Jurkat, Clone E6-1 (cell line): ENCODE results near the gene TOLLIP.

Experiments
- DNase-seq: peaks from one replicate; pipeline ENCODE4 v3.0.0-alpha.2; 2011; ENCODE audit warnings: low read depth, low spot score
- H3K4me3 ChIP-seq: 2 replicates; pipeline ENCODE4 v1.5.1; 2011; ENCODE audit warnings: mild to moderate bottlenecking, low read length, control low read depth, moderate library complexity

The TOLLIP gene

DNA sequence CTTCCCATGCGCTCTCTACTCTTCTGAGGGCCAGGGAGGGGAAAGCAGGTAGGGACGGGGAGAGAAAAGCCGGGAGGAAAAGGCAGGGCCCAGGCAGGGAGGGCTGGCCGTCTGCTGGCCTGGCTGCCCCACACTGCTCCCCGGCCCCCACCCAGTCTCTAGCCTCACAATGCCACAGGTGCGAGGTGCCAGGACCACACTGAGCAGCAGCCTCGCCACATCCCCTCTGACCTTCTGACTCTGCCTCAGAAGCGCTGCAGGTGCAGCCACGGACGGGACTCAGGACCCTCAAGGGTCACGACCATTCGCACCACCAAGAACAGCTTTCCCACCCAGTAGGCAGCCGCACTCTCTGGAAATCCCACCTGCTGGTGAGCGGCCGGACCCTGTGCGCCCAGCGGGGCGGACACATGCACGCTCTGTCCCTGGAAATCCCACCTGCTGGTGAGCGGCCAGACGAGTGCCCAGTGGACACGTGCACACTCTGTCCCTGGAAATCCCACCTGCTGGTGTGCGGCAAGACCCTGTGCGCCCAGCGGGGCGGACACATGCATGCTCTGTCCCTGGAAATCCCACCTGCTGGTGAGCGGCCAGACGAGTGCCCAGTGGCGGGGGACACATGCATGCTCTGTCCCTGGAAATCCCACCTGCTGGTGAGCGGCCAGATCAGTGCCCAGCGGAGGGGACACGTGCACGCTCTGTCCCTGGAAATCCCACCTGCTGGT lies 20.1 kb downstream of the TOLLIP start:
- H3K4me3 ChIP-seq = no peak overlapping the region
- DNase-seq = no peak

DNA sequence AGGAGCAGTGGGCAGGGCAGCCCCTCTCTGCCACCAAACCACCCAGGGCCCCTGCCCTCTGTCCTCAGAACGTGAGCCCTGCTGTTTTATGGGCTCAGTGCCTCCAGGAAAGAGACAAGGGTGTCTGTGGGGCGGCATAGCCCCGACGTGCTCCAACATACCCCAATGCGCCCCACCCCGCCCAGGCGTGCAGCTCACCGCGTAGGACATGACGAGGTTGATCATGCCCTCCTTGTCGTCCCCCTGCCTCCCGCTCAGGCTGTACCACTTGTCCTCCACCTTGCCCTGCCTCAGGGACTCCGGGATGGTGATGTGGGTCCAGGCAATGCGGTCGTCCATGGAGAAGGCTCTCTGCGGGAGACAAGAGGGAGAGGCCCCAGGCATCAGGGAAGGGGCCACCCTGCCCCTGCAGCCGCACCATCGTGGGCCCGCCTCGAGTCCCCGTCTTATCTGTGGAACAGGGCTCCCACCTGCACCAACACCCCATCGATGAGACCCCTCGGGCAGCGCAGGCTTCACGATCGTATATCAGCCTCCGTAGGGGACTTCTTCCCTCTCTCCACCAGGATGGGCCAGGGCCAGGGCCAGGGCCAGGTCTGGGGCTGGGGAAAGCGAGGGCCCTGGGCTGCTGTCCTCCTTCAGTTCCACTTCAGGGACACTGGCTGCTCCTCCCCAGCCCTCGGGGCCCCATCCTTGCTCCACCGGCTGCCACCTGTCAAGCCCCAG lies 20.8 kb downstream of the TOLLIP start:
- no peak overlapping the region for H3K4me3 ChIP-seq
- no peak for DNase-seq

DNA sequence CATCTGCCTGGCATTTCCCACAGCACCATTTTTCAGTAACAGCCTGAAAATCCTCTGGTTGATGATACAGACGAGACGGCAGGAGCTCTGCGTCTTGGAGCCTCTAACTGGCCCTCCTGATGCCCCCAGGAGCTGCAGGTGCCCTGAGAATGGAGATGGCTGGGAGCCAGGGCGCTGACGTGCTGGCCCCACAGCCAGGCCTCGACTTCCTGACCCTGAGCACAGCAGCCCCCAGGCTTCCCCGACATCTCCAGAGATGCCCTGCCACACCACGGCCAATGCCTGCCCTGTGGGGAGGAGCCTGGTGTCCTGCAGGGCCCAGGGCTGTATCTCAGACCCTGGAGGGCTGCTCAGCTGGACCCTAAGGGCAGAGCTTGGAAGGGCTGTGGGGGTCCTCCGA lies 21.5 kb downstream of the TOLLIP start:
- H3K4me3 ChIP-seq = no peak overlapping the region
- no peak for DNase-seq

DNA sequence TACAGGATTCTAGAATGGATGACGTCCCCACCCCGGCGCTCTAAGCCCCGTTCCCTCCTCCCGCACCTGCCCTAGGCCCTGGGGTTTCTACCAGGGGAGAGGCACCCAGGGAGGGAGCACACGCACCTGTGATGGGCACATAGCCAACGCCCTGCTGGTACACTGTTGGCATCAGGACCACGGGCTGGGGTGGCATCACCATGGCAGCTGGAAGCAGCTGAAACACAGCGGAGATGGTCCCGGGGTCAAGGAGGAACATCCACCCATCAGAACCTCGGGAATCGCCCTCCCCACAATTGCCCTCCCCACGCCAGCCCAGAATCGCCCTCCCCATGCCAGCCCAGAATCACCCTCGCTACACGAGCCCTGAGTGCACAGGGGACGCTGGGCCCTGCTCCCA lies 23.6 kb downstream of the TOLLIP start:
- DNase-seq = no peak
- no peak overlapping the region for H3K4me3 ChIP-seq

DNA sequence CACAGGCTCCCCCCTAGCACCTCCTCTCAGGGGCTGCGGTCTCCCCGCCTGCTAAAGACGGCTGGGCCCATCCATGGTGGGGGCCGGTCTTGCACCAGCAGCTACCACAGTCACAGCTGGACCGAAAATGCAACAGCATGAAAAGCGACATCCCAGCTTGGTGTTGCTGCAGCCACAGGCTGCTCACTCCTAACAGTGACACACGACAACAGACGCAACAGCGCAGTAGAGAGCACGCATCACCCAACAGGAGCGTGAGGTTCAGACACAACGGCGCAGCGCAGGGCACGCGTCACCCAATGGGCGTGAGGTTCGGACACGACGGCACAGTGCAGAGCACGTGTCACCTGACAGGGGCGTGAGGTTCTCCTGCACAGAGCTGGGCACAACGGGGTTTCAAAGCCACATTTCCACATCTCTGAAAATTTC lies 24.1 kb downstream of the TOLLIP start:
- DNase-seq = no peak
- no peak overlapping the region for H3K4me3 ChIP-seq

DNA sequence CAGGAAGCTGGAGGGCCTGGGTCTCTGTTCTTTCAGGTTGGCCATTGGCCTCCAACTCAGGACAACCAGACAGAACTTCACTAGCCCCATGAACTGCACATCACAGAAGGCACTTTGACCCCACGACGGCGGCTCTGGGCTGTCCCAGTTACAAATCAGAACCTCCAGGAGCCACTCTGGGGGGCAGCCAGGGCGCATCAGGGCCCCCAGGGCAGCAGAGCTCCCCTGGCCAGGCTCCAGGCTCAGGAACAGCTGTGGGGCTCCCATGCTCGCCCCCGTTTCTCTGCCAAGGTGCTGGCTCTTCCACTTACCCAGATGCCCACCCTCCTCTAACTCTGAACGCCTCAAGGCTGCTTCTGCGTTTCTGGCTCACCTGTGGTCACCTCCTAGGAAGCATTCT lies 25.5 kb downstream of the TOLLIP start:
- H3K4me3 ChIP-seq = no peak overlapping the region
- no peak for DNase-seq

DNA sequence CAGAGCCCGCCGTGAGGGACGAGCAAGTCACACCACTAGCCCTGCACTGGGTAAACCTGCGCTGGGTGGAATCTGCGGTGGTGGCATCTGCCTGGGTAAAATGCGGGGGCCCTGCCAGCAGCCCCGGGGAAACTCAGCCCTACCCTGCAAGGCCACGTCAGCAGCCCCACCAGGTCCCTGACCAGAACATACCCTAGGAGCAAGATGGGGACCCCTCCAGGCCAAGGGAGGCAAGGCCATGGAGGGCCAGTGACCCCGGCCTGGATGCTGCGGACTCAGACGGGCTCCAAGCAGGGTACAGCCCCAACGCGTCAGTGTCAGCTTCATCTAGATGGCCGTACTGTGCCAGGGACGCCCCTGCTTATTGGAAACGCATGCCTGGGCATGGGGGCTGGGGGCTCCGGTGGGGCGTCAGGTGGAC lies 26.3 kb downstream of the TOLLIP start:
- DNase-seq = no peak
- no peak overlapping the region for H3K4me3 ChIP-seq

DNA sequence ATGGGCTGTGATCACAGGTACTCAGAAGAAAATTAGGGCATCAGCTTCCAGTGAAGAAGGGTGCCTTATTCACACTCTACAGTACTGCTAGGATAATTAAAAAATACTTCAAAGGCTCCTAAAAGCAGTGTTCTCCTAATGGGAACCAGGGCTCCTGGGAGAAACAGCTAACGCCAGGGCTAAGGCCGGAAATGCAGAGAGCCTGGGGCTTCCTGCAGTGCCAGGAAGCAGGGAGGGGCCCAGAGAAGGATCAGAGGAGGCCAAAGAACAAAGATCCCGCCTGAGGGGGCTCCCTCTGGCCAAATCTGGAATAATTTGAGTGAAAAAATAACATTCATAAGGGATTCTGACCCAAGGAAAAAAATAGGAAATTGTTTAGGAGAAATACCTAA lies 27.5 kb downstream of the TOLLIP start:
- H3K4me3 ChIP-seq = no peak overlapping the region
- DNase-seq = no peak

DNA sequence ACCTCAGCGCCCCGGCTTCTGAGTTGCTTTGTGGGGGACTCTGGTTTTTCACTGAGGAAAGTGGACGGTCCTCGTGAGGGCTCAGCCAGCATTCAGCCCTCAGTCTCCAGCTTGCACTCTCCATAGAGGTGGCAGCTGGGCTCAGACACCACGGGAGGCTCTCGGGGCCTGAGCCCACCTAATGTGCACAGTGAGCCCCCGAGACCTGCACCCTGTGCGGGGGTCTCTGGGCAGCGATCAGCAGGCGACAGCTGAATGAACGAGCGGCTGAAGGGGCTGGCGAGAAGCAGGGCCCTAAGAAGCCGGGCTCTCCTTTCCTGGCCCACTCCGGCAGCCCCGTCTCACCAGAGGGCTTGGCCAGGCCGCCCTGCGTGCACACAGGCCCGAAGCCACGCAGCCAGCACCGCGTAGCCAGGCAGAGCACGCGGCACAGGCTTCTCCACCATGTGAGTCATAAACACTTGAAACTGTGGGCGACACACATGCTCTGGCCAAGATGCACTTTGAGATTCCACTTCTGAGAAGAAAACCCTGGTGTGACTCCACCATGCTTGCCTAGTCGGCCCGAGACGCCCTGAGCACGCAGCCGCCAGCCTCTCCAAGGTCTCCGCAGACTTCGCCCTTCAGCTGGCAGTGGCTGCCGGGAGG lies 28.0 kb downstream of the TOLLIP start:
- no peak for DNase-seq
- H3K4me3 ChIP-seq = no peak overlapping the region

DNA sequence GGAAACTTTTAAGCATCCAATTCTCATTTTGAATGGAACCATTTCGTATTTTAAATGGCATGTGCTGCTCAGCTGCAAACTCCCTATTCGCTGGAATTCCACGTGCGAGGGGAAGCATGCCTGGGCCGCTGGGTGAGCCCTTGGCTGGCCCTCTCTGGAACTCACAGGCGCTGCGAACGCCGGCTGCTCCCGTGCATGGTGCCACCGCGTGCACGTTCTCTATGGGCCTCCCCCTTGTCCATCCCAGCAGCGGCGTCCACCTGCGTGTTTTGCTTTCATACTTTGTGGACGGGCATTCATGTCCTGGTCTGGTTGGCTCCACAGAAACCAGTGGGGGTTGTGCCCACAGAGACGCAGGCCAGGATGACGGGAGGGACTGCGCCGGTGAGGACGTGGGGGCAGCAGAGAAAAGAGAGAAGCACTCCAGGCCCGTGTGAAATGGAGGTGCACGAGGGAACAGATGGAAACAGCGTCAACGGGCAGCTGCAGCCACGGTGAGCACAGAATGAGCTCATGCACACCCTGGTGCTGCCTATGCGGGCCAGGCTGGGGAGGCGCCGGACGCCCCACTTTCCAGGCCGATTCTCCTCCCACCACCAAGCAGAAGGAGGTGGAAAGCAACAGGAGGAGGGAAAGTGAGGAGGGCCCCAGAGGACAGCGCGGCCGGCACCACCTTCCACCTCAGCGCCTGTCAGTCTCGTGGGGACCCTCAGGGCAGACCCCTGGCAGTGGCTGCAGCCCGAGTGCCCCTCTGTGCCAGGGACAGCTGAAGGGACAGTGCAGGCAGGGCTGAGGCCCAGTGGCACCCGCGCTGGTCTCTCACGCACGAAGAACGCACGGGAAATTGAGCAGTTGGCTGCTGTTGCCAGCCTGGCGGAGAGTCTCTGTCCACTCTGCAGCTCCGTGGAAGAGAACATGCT lies 29.1 kb downstream of the TOLLIP start:
- no peak overlapping the region for H3K4me3 ChIP-seq
- no peak for DNase-seq

DNA sequence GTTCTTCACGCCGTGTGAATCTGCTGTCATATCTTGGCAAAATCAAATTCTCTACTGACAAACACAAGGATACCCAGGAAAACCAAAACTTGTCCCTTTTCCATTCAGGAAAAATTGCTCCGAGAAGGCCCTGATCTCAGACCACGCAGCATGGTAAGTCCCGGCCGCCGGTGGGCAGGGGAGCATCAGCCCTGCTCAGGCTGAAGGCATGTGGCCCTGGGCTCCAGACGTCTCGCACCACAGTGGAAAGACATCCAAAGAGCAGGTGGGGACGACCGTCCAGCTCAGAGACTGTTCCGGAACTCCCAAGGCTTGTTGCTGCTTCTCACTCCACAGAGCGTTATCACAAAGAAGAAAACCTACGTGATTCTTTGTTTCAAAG lies 29.8 kb downstream of the TOLLIP start:
- no peak overlapping the region for H3K4me3 ChIP-seq
- DNase-seq = no peak

DNA sequence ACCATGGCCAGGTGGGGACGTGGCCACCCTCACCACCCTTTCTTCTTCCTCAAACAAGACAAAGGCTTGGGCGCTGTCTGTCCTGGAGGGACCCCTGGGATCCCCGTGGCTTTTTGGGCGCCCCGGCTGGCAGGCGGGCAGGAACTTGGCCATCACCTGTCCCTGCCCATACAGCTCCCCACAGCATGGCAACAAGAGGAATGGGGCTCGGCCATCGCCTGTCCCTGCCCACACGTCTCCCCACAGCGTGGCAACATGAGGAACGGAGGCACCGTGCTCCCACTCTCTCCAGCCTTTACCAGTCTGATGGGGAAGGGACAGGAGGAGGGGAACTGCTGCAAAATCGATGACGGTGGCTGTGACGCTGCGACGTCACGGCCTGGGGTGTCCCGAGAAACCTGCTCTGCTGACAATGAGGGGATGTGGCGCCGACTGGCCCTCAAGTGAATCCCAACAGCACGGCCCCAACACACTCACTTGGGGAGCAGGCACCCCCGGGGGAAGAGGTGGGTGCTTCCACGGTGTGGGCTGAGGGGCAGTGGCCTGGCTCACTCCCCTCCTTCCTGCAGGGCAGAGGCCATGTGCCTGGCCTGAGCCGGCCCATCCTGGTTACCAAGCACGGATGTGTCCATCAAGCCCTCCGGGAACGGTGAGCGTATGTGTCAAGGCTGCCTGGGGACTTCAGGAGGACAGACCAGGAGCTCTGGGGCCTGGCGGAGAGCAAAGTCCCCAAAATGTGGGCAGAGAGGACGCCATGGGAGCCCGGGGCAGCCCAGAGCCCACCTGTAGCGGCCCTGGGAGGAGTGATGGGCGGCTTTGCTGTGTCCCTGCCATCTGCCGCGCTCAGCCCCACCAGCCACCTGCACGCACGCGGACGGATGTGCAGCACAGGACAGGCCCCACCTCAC lies 30.4 kb downstream of the TOLLIP start:
- H3K4me3 ChIP-seq = no peak overlapping the region
- DNase-seq = no peak

DNA sequence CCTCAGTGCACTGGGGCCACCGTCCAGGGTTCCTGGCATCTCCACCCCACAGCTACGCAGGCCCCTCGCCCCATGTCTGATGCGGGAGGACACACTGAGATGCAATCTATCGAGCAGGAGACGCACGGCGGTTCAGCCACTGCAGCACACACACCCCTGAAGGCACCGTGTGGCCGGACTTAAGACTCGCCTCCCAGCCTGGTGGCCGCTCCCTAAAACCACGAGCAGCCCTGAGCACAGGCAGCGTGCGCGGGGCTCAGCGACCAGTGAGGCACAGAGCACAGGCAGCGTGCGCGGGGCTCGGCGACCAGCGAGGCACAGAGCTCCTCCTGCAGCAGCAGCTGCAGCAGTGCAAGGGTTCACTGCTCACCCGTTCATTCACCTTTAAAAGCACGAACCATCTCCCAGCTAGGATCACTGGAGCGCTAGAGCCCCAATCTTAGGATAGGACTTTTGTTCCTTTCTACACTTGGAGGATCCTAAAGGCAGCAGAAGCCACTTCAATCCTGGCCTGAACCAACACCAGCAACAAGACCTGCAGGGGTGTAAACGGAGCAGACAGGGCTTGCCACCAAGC lies 31.4 kb downstream of the TOLLIP start:
- H3K4me3 ChIP-seq = no peak overlapping the region

DNA sequence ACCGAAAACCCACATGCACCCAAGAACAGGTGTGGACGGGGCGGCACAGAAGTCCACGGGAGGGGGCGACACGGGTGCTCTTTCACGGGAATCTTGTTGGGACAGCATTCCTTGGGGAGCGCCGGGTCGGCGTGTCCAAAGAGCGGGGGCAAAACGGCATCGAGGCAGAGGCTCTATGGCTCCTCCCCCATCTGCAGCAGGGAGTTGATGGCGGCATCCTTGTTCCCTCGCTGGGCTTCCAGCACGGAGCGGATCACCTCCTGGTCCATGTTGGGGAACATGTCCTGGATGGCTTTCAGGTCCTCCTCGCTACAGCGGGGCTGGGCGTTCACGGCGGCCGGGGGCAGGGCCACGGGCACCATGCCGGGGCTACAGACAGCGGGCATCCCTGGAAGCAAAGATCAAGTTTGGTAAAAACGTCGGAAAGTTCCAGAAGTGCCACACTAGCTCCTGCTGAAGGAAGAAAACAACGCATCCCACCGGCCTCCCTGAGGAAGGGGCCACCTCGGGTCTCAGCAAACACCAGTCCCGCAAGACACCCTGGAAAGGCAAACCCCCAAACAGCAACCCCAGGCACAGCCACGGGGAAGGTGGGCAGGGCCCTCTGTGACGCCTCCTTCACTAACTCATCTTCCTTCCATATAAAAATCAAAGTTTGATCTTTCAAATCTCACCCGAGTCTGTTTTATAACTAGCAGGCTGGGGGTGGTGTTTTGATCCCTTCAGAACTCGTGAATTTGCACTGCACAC lies 32.4 kb downstream of the TOLLIP start:
- H3K4me3 ChIP-seq = no peak overlapping the region
- no peak for DNase-seq

More for the DNA sequence above, 31.4 kb downstream of the TOLLIP start:
- DNase-seq = no peak

DNA sequence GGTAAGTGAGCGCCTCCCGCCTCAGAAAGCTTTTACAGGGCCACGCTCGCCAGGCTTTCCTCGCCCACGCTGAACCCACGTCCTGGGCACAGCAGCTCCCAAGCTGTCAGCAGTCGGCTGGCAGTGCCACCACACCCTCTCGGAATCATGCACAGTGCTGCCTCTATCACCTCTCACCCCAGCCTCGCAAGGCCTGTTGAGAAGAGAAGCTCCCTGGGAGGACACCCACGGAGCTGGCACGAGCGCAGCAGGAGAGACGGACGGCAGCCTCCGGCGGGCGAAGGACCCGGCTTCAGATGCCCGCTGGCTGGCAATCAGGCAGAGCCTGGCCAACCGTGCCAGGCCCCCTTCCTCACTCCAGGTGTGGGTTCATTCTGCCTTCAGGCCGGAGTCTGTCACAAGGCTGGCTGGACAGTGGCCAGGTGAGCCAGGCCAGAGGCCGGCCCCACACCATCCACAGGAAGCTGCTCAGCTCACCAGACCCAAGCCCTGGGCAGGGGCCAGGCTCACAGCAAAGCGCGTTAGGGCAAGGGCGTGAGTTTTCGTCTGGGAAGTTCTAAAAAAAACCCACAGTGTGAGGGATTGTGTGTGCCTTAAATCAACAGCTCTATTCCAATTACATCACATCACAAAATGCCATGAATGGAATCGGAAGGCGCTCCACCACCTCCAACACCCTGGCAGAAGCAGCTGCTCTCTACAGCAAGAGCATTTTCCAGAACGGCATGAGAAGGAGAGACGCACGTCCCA lies 33.2 kb downstream of the TOLLIP start:
- no peak for DNase-seq
- H3K4me3 ChIP-seq = no peak overlapping the region

DNA sequence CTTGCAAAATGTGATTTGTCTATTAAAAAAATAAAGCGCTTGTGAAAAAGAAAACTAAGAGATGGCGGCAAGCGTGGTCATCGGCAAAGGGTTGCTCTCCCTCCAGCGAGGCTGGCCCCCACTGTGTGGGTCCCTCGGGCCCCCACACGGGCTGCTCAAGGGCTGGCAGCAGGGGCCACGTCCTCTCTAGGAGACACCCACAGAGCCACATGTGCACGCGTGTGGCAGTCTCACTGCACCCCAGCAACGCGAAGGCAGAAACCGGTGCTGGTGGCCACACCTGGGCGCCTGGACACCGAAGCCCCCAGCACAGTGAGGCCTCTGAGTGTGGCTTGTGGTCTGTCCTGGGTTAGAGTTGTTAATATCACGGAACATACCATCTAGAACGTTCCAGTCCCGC lies 34.4 kb downstream of the TOLLIP start:
- no peak for DNase-seq
- H3K4me3 ChIP-seq = no peak overlapping the region

DNA sequence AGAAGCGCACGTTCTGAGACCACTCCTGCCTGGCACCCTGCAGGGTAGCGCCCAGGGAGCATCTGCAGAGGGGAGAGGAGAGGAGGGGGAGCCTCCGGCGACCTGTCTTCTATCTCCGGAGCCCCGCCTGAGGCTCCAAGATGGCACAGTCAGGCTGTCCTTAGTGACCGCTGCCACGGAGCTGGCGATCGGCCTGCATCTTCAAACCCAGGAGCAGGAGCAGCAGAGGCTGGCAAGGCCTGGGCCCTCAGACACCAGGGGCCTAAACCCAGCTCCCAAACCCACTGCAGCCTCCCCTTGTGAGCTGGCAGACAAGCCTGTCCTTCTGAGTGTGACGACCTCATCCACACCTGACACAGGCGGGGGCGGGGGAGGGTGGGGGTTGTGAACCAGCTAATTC lies 34.9 kb downstream of the TOLLIP start:
- H3K4me3 ChIP-seq = no peak overlapping the region
- DNase-seq = no peak
